T-helper 1 cell treated with Interleukin-12 subunit alpha and Interleukin-12 subunit beta and Interleukin-4 antibody, amounts not matched to agents 30 ng/mL and 1 ng/mL, for 36 hours (primary cell): ENCODE measurements around the gene SCYGR7. TPM values are rescaled to one million over a fixed set of nuclear protein-coding genes. Genes with fewer than 3 reads are reported as not detected.
"Not testable (repeated sequence)": the region's sequence is repeated elsewhere in the genome, so short reads cannot be mapped to it uniquely, and the experiment has no call there.

ENCODE experiments used
- intact Hi-C: fragments of 100-400 bp; cut with micrococcal nuclease; formaldehyde crosslinking; loops from one replicate; pipeline ENCODE4 v1.15.1; 2024
- total RNA-seq: library from RNA; stranded (reverse); gene quantifications from 2 replicates; pipeline ENCODE4 v1.2.3, GENCODE V29; 2022

Gene SCYGR7
- total RNA-seq, 1 donor from 2014 or later = not detected

- intact Hi-C loops = not testable (repeated sequence)
Measured at GRCh38 chr2:227756261-227756660, 28.1 kb downstream of the SCYGR7 start.

- intact Hi-C loops = no loop called here
Measured at GRCh38 chr2:227759411-227760118, 31.4 kb downstream of the SCYGR7 start.

- intact Hi-C loops = no loop called here
Measured at GRCh38 chr2:227761740-227762476, 33.8 kb downstream of the SCYGR7 start.

GRCh38 chr2:227765788-227766372, 37.7 kb downstream of the SCYGR7 start:
- intact Hi-C loops = loop anchor here (1.0 to 5.0 kb wide), 4 partner anchors 293 to 528 kb away; partner anchors contain the start of gene AGFG1

- intact Hi-C loops = loop anchor here (1.0 to 5.0 kb wide), 4 partner anchors 294 to 528 kb away; partner anchors contain the start of gene AGFG1
Measured at GRCh38 chr2:227766373-227766883, 38.3 kb downstream of the SCYGR7 start.

- intact Hi-C loops = loop anchor here (2.0 to 5.0 kb wide), 3 partner anchors 295 to 406 kb away; partner anchors contain the start of gene AGFG1
Measured at GRCh38 chr2:227767830-227768229, 39.7 kb downstream of the SCYGR7 start.

- intact Hi-C loops = no loop called here
Measured at GRCh38 chr2:227772197-227772661, 44.1 kb downstream of the SCYGR7 start.

- intact Hi-C loops = no loop called here
Measured at GRCh38 chr2:227772932-227773331, 44.8 kb downstream of the SCYGR7 start.

- intact Hi-C loops = loop anchor here (1.0 kb wide), 1 partner anchor 88 kb away; no protein-coding TSS in a partner anchor
Measured at GRCh38 chr2:227774011-227774624, 46.0 kb downstream of the SCYGR7 start.

- intact Hi-C loops = loop anchor here (1.0 kb wide), 1 partner anchor 87 kb away; no protein-coding TSS in a partner anchor
Measured at GRCh38 chr2:227774895-227775842, 47.0 kb downstream of the SCYGR7 start.

Other genes starting within 250 kb of the SCYGR7 start
- not detected in 2 replicates for gene SCYGR2, start 129.4 kb upstream of the SCYGR7 start, total RNA-seq
- not detected in 2 replicates for gene SCYGR3, start 113.5 kb upstream of the SCYGR7 start, total RNA-seq
- not detected in 2 replicates for gene SCYGR4, start 110.8 kb upstream of the SCYGR7 start, total RNA-seq
- not detected in 2 replicates for gene SCYGR5, start 61.5 kb upstream of the SCYGR7 start, total RNA-seq
- not detected in 2 replicates for gene SLC19A3, start 10.3 kb upstream of the SCYGR7 start, total RNA-seq
- gene SCYGR6, start 3.6 kb upstream of the SCYGR7 start, total RNA-seq = not detected in 2 replicates
- not detected in 2 replicates for gene SCYGR8, start 17.6 kb downstream of the SCYGR7 start, total RNA-seq
- 0.27 TPM in 1 of 2 replicates, not detected in the other for gene CCL20, start 85.5 kb downstream of the SCYGR7 start, total RNA-seq
- not detected in 2 replicates for gene DAW1, start 143.3 kb downstream of the SCYGR7 start, total RNA-seq